Upper lobe of left lung (tissue), 6 donors: ENCODE results near the gene ANKS4B. TPM values are rescaled to one million over a fixed set of nuclear protein-coding genes. Genes with fewer than 3 reads are reported as not detected.

Source experiments
- ATAC-seq, 2 donors: fragments of 200-7000 bp; cut with Tn5 transposase; one replicate each; pipeline ENCODE4 v1.9.1; 2022; ENCODE audit warnings: mild to moderate bottlenecking in 2 of 2, moderate library complexity in 2 of 2; ENCODE audit not compliant: low FRiP score in 2 of 2
- DNase-seq, 2 donors: peaks; one replicate each; pipeline ENCODE4 v3.0.0-alpha.2; 2019 to 2020
- H3K27ac ChIP-seq, 4 donors: fragments of 200-600 bp; sonication (generic); one replicate each; pipeline ENCODE4 v1.5.1; 2016 to 2019
- H3K27me3 ChIP-seq, 4 donors: fragments of 200-600 bp; sonication (generic); one replicate each; pipeline ENCODE4 v1.5.1; 2017 to 2019
- H3K36me3 ChIP-seq, 4 donors: fragments of 200-600 bp; sonication (generic); one replicate each; pipeline ENCODE4 v1.5.1; 2016 to 2019
- H3K4me1 ChIP-seq, 4 donors: fragments of 200-600 bp; sonication (generic); one replicate each; pipeline ENCODE4 v1.5.1; 2018 to 2019
- H3K4me3 ChIP-seq, 4 donors: fragments of 200-600 bp; sonication (generic); one replicate each; pipeline ENCODE4 v1.5.1; 2017 to 2019; ENCODE audit warnings: mild to moderate bottlenecking in 2 of 4, moderate library complexity in 1 of 4
- H3K9me3 ChIP-seq, 4 donors: fragments of 200-600 bp; sonication (generic); one replicate each; pipeline ENCODE4 v1.5.1; 2018 to 2019
- CTCF ChIP-seq, 6 experiments: fragments of 450-650 bp in 4 of 6; fragments of 200-600 bp in 2 of 6; sonication (generic) in 2 of 6; IDR thresholded peaks; one replicate each; pipeline ENCODE4 v1.5.1; 2016 to 2019; ENCODE audit warnings: antibody characterized with exemption in 6 of 6
- EP300 ChIP-seq, 4 donors: sonication (generic); formaldehyde crosslinking; IDR thresholded peaks; one replicate each; pipeline ENCODE4 v1.5.1; 2017; ENCODE audit warnings: antibody characterized with exemption in 4 of 4, control low read depth in 2 of 4
- POLR2A ChIP-seq, 4 donors: fragments of 450-650 bp; IDR thresholded peaks; one replicate each; pipeline ENCODE4 v1.5.1; 2016 to 2017; ENCODE audit warnings: antibody characterized with exemption in 4 of 4, mild to moderate bottlenecking in 2 of 4
- POLR2AphosphoS5 ChIP-seq, 2 donors: sonication (generic); formaldehyde crosslinking; IDR thresholded peaks; one replicate each; pipeline ENCODE4 v1.5.1; 2017; ENCODE audit warnings: antibody characterized with exemption in 2 of 2
- whole genome bisulfite sequencing, 2 donors: methylation state at CpG; one replicate each; pipeline ENCODE4 v1.1.5; 2017 to 2018; 5-methylcytosine and 5-hydroxymethylcytosine counted together
- total RNA-seq, 6 donors: library from RNA; depleted of rRNA in 4 of 6; stranded (reverse); fragments of >200 nt in 4 of 6; gene quantifications; one replicate each; pipeline versions ENCODE4 v1.1.0 to v1.2.1, GENCODE V29; 2016 to 2021
- donor health status: DM: no; HTN: no; CAD: no; lungs with moderate emphysema.
- donor health status: DM: no; HTN: yes; CAD: no; lungs with severe emphysema.

Gene ANKS4B
- total RNA-seq, 6 donors from 2014 or later, result 0.06 TPM; not detected in 5

GRCh38 chr16:21276090-21276489 lies 42.6 kb downstream of the ANKS4B start:
- no peak for TF ChIP-seq EP300 (IDR thresholded peaks at IDR 0.05)
- no peak for TF ChIP-seq POLR2A (IDR thresholded peaks at IDR 0.05)
- TF ChIP-seq CTCF (IDR thresholded peaks at IDR 0.05), result no peak
- no peak for TF ChIP-seq POLR2AphosphoS5 (IDR thresholded peaks at IDR 0.05)
- peaks cover 0 to 20% (median 9%) of the 10 kb centered on the region in 4 donors for H3K27me3 ChIP-seq
- no peaks in the 10 kb centered on the region for H3K36me3 ChIP-seq
- no peak for ATAC-seq
- no peak overlapping the region for H3K4me3 ChIP-seq
- 83 to 86% methylated on average over 9 of the region's 9 CpGs for WGBS, 2 donors
- no peak for DNase-seq
- no peak overlapping the region for H3K27ac ChIP-seq
- H3K9me3 ChIP-seq, result no peaks in the 10 kb centered on the region
- H3K4me1 ChIP-seq, result peaks cover 8 to 11% (median 9%) of the 10 kb centered on the region in 4 donors

GRCh38 chr16:21277045-21277926 lies 43.8 kb downstream of the ANKS4B start:
- H3K27me3 ChIP-seq, result peaks cover 0 to 20% (median 9%) of the 10 kb centered on the region in 4 donors
- H3K4me1 ChIP-seq, result peaks cover 8 to 11% (median 9%) of the 10 kb centered on the region in 4 donors
- DNase-seq, result no peak
- no peak for ATAC-seq
- H3K4me3 ChIP-seq, result peak overlapping the region in 3 of 4 donors; percentile 33 to 54 (median 53)
- no peaks in the 10 kb centered on the region for H3K9me3 ChIP-seq
- H3K27ac ChIP-seq, result no peak overlapping the region
- TF ChIP-seq EP300 (IDR thresholded peaks at IDR 0.05), result no peak
- no peak for TF ChIP-seq POLR2AphosphoS5 (IDR thresholded peaks at IDR 0.05)
- TF ChIP-seq POLR2A (IDR thresholded peaks at IDR 0.05), result no peak
- no peak for TF ChIP-seq CTCF (IDR thresholded peaks at IDR 0.05)
- H3K36me3 ChIP-seq, result no peaks in the 10 kb centered on the region
- 69 to 71% methylated on average over 12 to 17 of the region's 17 CpGs for WGBS, 2 donors

- H3K4me1 ChIP-seq, result peaks cover 8 to 11% (median 9%) of the 10 kb centered on the region in 4 donors
- WGBS, 2 donors, result 1 to 3% methylated on average over 18 to 39 of the region's 46 CpGs
- peak within 1 kb of the TSS in 3 of 4 donors; percentile 33 to 54 (median 53) for H3K4me3 ChIP-seq
- no peaks in the 10 kb centered on the region for H3K9me3 ChIP-seq
- ATAC-seq (peak; percentile 93 to 94), DNase-seq (peak; percentile 61 to 93)
- no peaks in the 10 kb centered on the region for H3K36me3 ChIP-seq
- no peak within 1 kb of the TSS for H3K27ac ChIP-seq
- peaks cover 0 to 20% (median 9%) of the 10 kb centered on the region in 4 donors for H3K27me3 ChIP-seq
- TF ChIP-seq CTCF (IDR thresholded peaks at IDR 0.05) (peak; percentile 54 to 80 (median 68)), POLR2A (IDR thresholded peaks at IDR 0.05) (no peak)
Observed at GRCh38 chr16:21277927-21278706, 44.6 kb downstream of the ANKS4B start, which contains the start of gene CRYM. CRYM (minus strand) TSS chr16:21278290; CDS start chr16:21278251, 39 bp downstream.

- no peak overlapping the region for H3K4me3 ChIP-seq
- H3K4me1 ChIP-seq, result peaks cover 17 to 21% (median 18%) of the 10 kb centered on the region in 4 donors
- ATAC-seq, result no peak
- no peaks in the 10 kb centered on the region for H3K9me3 ChIP-seq
- DNase-seq, result no peak
- TF ChIP-seq POLR2AphosphoS5 (IDR thresholded peaks at IDR 0.05), result no peak
- WGBS, 2 donors, result 75 to 85% methylated on average over 2 of the region's 2 CpGs
- no peaks in the 10 kb centered on the region for H3K36me3 ChIP-seq
- no peak overlapping the region for H3K27ac ChIP-seq
- peaks cover 0 to 31% (median 12%) of the 10 kb centered on the region in 4 donors for H3K27me3 ChIP-seq
Observed at GRCh38 chr16:21279501-21279900, 46.0 kb downstream of the ANKS4B start.
